Erythroblast (primary cell): Measurements from ENCODE around the gene HTRA3.

Source experiments
- GATA1 ChIP-seq: IDR thresholded peaks from 2 replicates; pipeline ENCODE4 v1.6.1; 2011; ENCODE audit warnings: low read depth, mild to moderate bottlenecking, control low read depth, low read length, moderate library complexity
- POLR2A ChIP-seq: IDR thresholded peaks from 2 replicates; pipeline ENCODE4 v1.6.1; 2011; ENCODE audit warnings: mild to moderate bottlenecking, low read length

DNA sequence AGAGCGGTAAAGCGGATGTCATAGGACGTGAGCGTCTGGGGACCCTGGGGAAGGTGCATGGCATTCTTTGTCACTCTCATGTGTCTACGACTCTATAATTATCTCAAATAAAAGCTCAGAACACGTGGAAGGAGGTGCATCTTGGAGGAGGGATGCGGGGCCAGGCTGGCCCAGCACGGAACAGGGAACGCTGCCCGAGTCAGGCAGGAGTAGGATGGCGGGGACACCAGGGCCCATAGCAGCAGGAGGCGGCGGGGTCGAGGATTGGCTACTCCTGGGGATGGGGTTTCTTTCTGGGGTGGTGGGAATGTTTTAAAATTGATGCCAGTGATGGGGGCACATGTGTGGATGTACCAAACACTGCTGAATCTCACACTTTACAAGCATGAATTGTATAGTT, 5.4 kb upstream of the HTRA3 start:
- TF ChIP-seq POLR2A (no peak), GATA1 (no peak)
